Upper lobe of left lung (tissue), 6 donors: ENCODE results near the gene CRYGS. TPM values are rescaled to one million over a fixed set of nuclear protein-coding genes. Genes with fewer than 3 reads are reported as not detected.
"Not testable (repeated sequence)": the region's sequence is repeated elsewhere in the genome, so short reads cannot be mapped to it uniquely, and the experiment has no call there.

Experiments
- ATAC-seq, 2 donors: fragments of 200-7000 bp; cut with Tn5 transposase; one replicate each; pipeline ENCODE4 v1.9.1; 2022; ENCODE audit warnings: mild to moderate bottlenecking in 2 of 2, moderate library complexity in 2 of 2; ENCODE audit not compliant: low FRiP score in 2 of 2
- DNase-seq, 2 donors: peaks; one replicate each; pipeline ENCODE4 v3.0.0-alpha.2; 2019 to 2020
- H3K27ac ChIP-seq, 4 donors: fragments of 200-600 bp; sonication (generic); one replicate each; pipeline ENCODE4 v1.5.1; 2016 to 2019
- H3K27me3 ChIP-seq, 4 donors: fragments of 200-600 bp; sonication (generic); one replicate each; pipeline ENCODE4 v1.5.1; 2017 to 2019
- H3K36me3 ChIP-seq, 4 donors: fragments of 200-600 bp; sonication (generic); one replicate each; pipeline ENCODE4 v1.5.1; 2016 to 2019
- H3K4me1 ChIP-seq, 4 donors: fragments of 200-600 bp; sonication (generic); one replicate each; pipeline ENCODE4 v1.5.1; 2018 to 2019
- H3K4me3 ChIP-seq, 4 donors: fragments of 200-600 bp; sonication (generic); one replicate each; pipeline ENCODE4 v1.5.1; 2017 to 2019; ENCODE audit warnings: mild to moderate bottlenecking in 2 of 4, moderate library complexity in 1 of 4
- H3K9me3 ChIP-seq, 4 donors: fragments of 200-600 bp; sonication (generic); one replicate each; pipeline ENCODE4 v1.5.1; 2018 to 2019
- CTCF ChIP-seq, 6 experiments: fragments of 450-650 bp in 4 of 6; fragments of 200-600 bp in 2 of 6; sonication (generic) in 2 of 6; IDR thresholded peaks; one replicate each; pipeline ENCODE4 v1.5.1; 2016 to 2019; ENCODE audit warnings: antibody characterized with exemption in 6 of 6
- EP300 ChIP-seq, 4 donors: sonication (generic); formaldehyde crosslinking; IDR thresholded peaks; one replicate each; pipeline ENCODE4 v1.5.1; 2017; ENCODE audit warnings: antibody characterized with exemption in 4 of 4, control low read depth in 2 of 4
- POLR2A ChIP-seq, 4 donors: fragments of 450-650 bp; IDR thresholded peaks; one replicate each; pipeline ENCODE4 v1.5.1; 2016 to 2017; ENCODE audit warnings: antibody characterized with exemption in 4 of 4, mild to moderate bottlenecking in 2 of 4
- POLR2AphosphoS5 ChIP-seq, 2 donors: sonication (generic); formaldehyde crosslinking; IDR thresholded peaks; one replicate each; pipeline ENCODE4 v1.5.1; 2017; ENCODE audit warnings: antibody characterized with exemption in 2 of 2
- WGBS, 2 donors: methylation state at CpG; one replicate each; pipeline ENCODE4 v1.1.5; 2017 to 2018; 5-methylcytosine and 5-hydroxymethylcytosine counted together
- total RNA-seq, 6 donors: library from RNA; depleted of rRNA in 4 of 6; stranded (reverse); fragments of >200 nt in 4 of 6; gene quantifications; one replicate each; pipeline versions ENCODE4 v1.1.0 to v1.2.1, GENCODE V29; 2016 to 2021
- donor health status: DM: no; HTN: no; CAD: no; lungs with moderate emphysema.
- donor health status: DM: no; HTN: yes; CAD: no; lungs with severe emphysema.

CRYGS gene
- total RNA-seq, 6 donors from 2014 or later = 2.7 to 9.4 (median 3.2) TPM

- Histone ChIP-seq H3K36me3 (no peaks in the 10 kb centered on the region), H3K27me3 (no peaks in the 10 kb centered on the region), H3K4me1 (peaks cover 0 to 3% (median 0%) of the 10 kb centered on the region in 4 donors), H3K4me3 (no peak overlapping the region), H3K27ac (no peak overlapping the region), H3K9me3 (no peaks in the 10 kb centered on the region)
- DNase-seq (no peak), ATAC-seq (no peak)
- no peak for TF ChIP-seq CTCF (IDR thresholded peaks at IDR 0.05)
- WGBS, 2 donors = 51 to 53% methylated on average over 6 of the region's 6 CpGs
Measured at GRCh38 chr3:186502966-186503712, 41.0 kb downstream of the CRYGS start.

- H3K4me3 ChIP-seq = no peak overlapping the region
- no peaks in the 10 kb centered on the region for H3K9me3 ChIP-seq
- no peaks in the 10 kb centered on the region for H3K36me3 ChIP-seq
- ATAC-seq = no peak
- 45 to 80% methylated on average over 2 to 5 of the region's 5 CpGs for WGBS, 2 donors
- no peak overlapping the region for H3K27ac ChIP-seq
- H3K27me3 ChIP-seq = no peaks in the 10 kb centered on the region
- peaks cover 0 to 3% (median 0%) of the 10 kb centered on the region in 4 donors for H3K4me1 ChIP-seq
- TF ChIP-seq EP300 (IDR thresholded peaks at IDR 0.05) = no peak
- TF ChIP-seq POLR2AphosphoS5 (IDR thresholded peaks at IDR 0.05) = no peak
- TF ChIP-seq CTCF (IDR thresholded peaks at IDR 0.05) = no peak
- TF ChIP-seq POLR2A (IDR thresholded peaks at IDR 0.05) = no peak
- DNase-seq = no peak
Measured at GRCh38 chr3:186502138-186502948, 41.8 kb downstream of the CRYGS start.

- WGBS, 2 donors = 58 to 67% methylated on average over 3 of the region's 3 CpGs
- DNase-seq, H3K4me1 ChIP-seq, H3K27me3 ChIP-seq, ATAC-seq, H3K9me3 ChIP-seq, H3K36me3 ChIP-seq, H3K27ac ChIP-seq, H3K4me3 ChIP-seq: not testable (repeated sequence)
Measured at GRCh38 chr3:186499949-186500348, 44.2 kb downstream of the CRYGS start.

GRCh38 chr3:186498022-186498421 is 46.2 kb downstream of the CRYGS start:
- not testable (repeated sequence) for H3K27ac ChIP-seq
- 97 to 98% methylated on average over 2 of the region's 2 CpGs for WGBS, 2 donors

GRCh38 chr3:186497608-186498007 is 46.6 kb downstream of the CRYGS start:
- ATAC-seq = peak in 1 of 2 donors; percentile 23

More at GRCh38 chr3:186498022-186498421, 46.2 kb downstream of the CRYGS start:
- H3K9me3 ChIP-seq, H3K36me3 ChIP-seq, H3K4me3 ChIP-seq, DNase-seq, H3K27me3 ChIP-seq, H3K4me1 ChIP-seq, ATAC-seq: not testable (repeated sequence)

More at GRCh38 chr3:186497608-186498007, 46.6 kb downstream of the CRYGS start:
- peak in 1 of 2 donors; percentile 39 for DNase-seq
- no peak for TF ChIP-seq POLR2A (IDR thresholded peaks at IDR 0.05)
- TF ChIP-seq EP300 (IDR thresholded peaks at IDR 0.05) = no peak
- no peak for TF ChIP-seq CTCF (IDR thresholded peaks at IDR 0.05)
- TF ChIP-seq POLR2AphosphoS5 (IDR thresholded peaks at IDR 0.05) = no peak
- Histone ChIP-seq H3K9me3 (no peaks in the 10 kb centered on the region), H3K27ac (no peak overlapping the region), H3K27me3 (no peaks in the 10 kb centered on the region), H3K4me1 (peaks cover 0 to 4% (median 2%) of the 10 kb centered on the region in 4 donors), H3K4me3 (no peak overlapping the region), H3K36me3 (no peaks in the 10 kb centered on the region)
- WGBS, 2 donors = 89% methylated on average over 4 of the region's 4 CpGs; no CpG with 5 or more reads in 1 of the 2 donors
